Psoas muscle (tissue), 8 donors: ENCODE measurements around the gene CLDN4. TPM values are rescaled to one million over a fixed set of nuclear protein-coding genes. Genes with fewer than 3 reads are reported as not detected.
A peak's percentile ranks its signal among the peaks of the same experiment; 100 is the strongest.

Source experiments
- ATAC-seq, 4 donors: fragments of 200-7000 bp; cut with Tn5 transposase; one replicate each; pipeline ENCODE4 v1.9.1; 2020; ENCODE audit warnings: moderate library complexity in 3 of 4, mild to moderate bottlenecking in 2 of 4
- DNase-seq, 2 donors: peaks; one replicate each; pipeline ENCODE4 v3.0.0-alpha.2; 2020
- H3K27ac ChIP-seq: fragments of 200-600 bp; one replicate; pipeline ENCODE4 v1.8.0; 2022
- H3K27me3 ChIP-seq, 3 donors: fragments of 200-600 bp in 1 of 3; one replicate each; pipeline versions ENCODE4 v1.6.1 to v1.8.0; 2013 to 2022; ENCODE audit warnings: low read length in 2 of 3, mild to moderate bottlenecking in 2 of 3, moderate library complexity in 1 of 3; ENCODE audit not compliant: insufficient read depth in 3 of 3
- H3K36me3 ChIP-seq, 2 donors: fragments of 200-600 bp in 1 of 2; one replicate each; pipeline versions ENCODE4 v1.6.1 to v1.8.0; 2013 to 2022; ENCODE audit warnings: low read depth in 1 of 2, mild to moderate bottlenecking in 1 of 2, moderate library complexity in 1 of 2; ENCODE audit not compliant: insufficient read depth in 1 of 2
- H3K4me1 ChIP-seq: fragments of 200-600 bp; one replicate; pipeline ENCODE4 v1.8.0; 2022
- H3K4me3 ChIP-seq: fragments of 200-600 bp; one replicate; pipeline ENCODE4 v1.8.0; 2022; ENCODE audit warnings: mild to moderate bottlenecking
- H3K9me3 ChIP-seq: fragments of 200-600 bp; one replicate; pipeline ENCODE4 v1.8.0; 2022
- CTCF ChIP-seq: fragments of 200-600 bp; IDR thresholded peaks from one replicate; pipeline ENCODE4 v1.8.0; 2022; ENCODE audit warnings: antibody characterized with exemption
- WGBS, 3 donors: extraction: QIAGEN DNeasy Blood & Tissue Kit; methylation state at CpG; one replicate each; pipeline versions ENCODE4 v1.1.6 to v1.1.7; 2013; 5-methylcytosine and 5-hydroxymethylcytosine counted together
- intact Hi-C, 2 donors: fragments of 100-400 bp; cut with DNase I; formaldehyde crosslinking; loops; one replicate each; pipeline versions ENCODE4 v1.11.0 to v1.14.2; 2022
- polyA plus RNA-seq, 3 donors: library from polyadenylated mRNA; stranded (reverse); fragments of 200-250 nt; gene quantifications; one replicate each; pipeline ENCODE4 v1.2.3, GENCODE V29; 2013
- total RNA-seq, 4 donors: library from RNA; stranded (reverse); fragmentation: NEBNext Ultra II Directional in 2 of 4; extraction: Animal tissue kit (Norgen Biotek cat#: 25700) in 2 of 4; gene quantifications; one replicate each; pipeline versions ENCODE4 v1.2.1 to v1.2.4, GENCODE V29; 2021 to 2023
- donor health status: healthy with polysubstance abuse.
- donor health status: DM: no; HTN: no; CAD: no; lungs with moderate emphysema.
- donor health status: Bipolar disorder and iron deficiency.
- donor health status: healthy.
- donor health status: DM: yes; HTN: yes; CAD: no.
- donor health status: DM: no; HTN: no; CAD: no.
- donor health status: DM: no; HTN: no; CAD: no.
- donor health status: DM: yes; HTN: yes; CAD: no.

Gene CLDN4
- total and polyA plus RNA-seq, 7 donors, result 0.10 to 0.16 (median 0.15) TPM; not detected in 3

GRCh38 chr7:73823873-73824592, 6.8 kb upstream of the CLDN4 start:
- Histone ChIP-seq H3K4me3 (no peak overlapping the region), H3K9me3 (no peaks in the 10 kb centered on the region), H3K4me1 (peaks cover 10% of the 10 kb centered on the region), H3K27me3 (no peaks in the 10 kb centered on the region), H3K27ac (no peak overlapping the region), H3K36me3 (no peaks in the 10 kb centered on the region)
- DNase-seq (no peak), ATAC-seq (no peak)
- no peak for TF ChIP-seq CTCF
- intact Hi-C loops, result loop anchor here in 1 of 2 donors (10.0 kb wide), 1 partner anchor 59 kb away; no protein-coding TSS in a partner anchor
- WGBS, 3 donors, result 77 to 84% (median 80%) methylated on average over 11 of the region's 11 CpGs

- Histone ChIP-seq H3K36me3 (no peaks in the 10 kb centered on the region), H3K27me3 (no peaks in the 10 kb centered on the region), H3K4me3 (no peak overlapping the region), H3K4me1 (peaks cover 10% of the 10 kb centered on the region), H3K9me3 (no peaks in the 10 kb centered on the region), H3K27ac (no peak overlapping the region)
- intact Hi-C loops, result loop anchor here in 1 of 2 donors (10.0 kb wide), 1 partner anchor 60 kb away; no protein-coding TSS in a partner anchor
- 67 to 79% (median 75%) methylated on average over 9 of the region's 9 CpGs for WGBS, 3 donors
- TF ChIP-seq CTCF, result no peak
- no peak for ATAC-seq
- no peak for DNase-seq
These were observed 5.8 kb upstream of the CLDN4 start for GRCh38 chr7:73824986-73825385.

GRCh38 chr7:73827567-73828106, 3.2 kb upstream of the CLDN4 start:
- H3K27me3 ChIP-seq, result peaks cover 0 to 5% (median 2%) of the 10 kb centered on the region in 3 donors
- H3K4me3 ChIP-seq, result no peak overlapping the region
- ATAC-seq, result peak; percentile 23 to 68 (median 54)
- no peak for DNase-seq
- no peaks in the 10 kb centered on the region for H3K36me3 ChIP-seq
- H3K9me3 ChIP-seq, result no peaks in the 10 kb centered on the region
- TF ChIP-seq CTCF, result no peak
- intact Hi-C loops, result loop anchor here in 1 of 2 donors (10.0 kb wide), 1 partner anchor 63 kb away; no protein-coding TSS in a partner anchor
- 10 to 13% (median 10%) methylated on average over 8 to 11 of the region's 11 CpGs for WGBS, 3 donors
- H3K27ac ChIP-seq, result no peak overlapping the region
- peaks cover 10% of the 10 kb centered on the region for H3K4me1 ChIP-seq

- intact Hi-C loops, result loop anchor here in 1 of 2 donors (10.0 kb wide), 1 partner anchor 63 kb away; no protein-coding TSS in a partner anchor
- no peak overlapping the region for H3K27ac ChIP-seq
- H3K9me3 ChIP-seq, result no peaks in the 10 kb centered on the region
- DNase-seq, result no peak
- TF ChIP-seq CTCF, result no peak
- WGBS, 3 donors, result 64 to 66% (median 65%) methylated on average over 14 of the region's 14 CpGs
- no peak overlapping the region for H3K4me3 ChIP-seq
- peaks cover 10% of the 10 kb centered on the region for H3K4me1 ChIP-seq
- H3K36me3 ChIP-seq, result no peaks in the 10 kb centered on the region
- peak; percentile 22 to 66 (median 58) for ATAC-seq
- peaks cover 0 to 5% (median 2%) of the 10 kb centered on the region in 3 donors for H3K27me3 ChIP-seq
These were observed 2.5 kb upstream of the CLDN4 start for GRCh38 chr7:73828107-73828803.
